CMK (cell line): Measurements from ENCODE around the gene SBK1.

Experiments used
- DNase-seq: peaks from one replicate; pipeline ENCODE4 v3.0.0-alpha.2; 2010; ENCODE audit warnings: low read depth

Gene SBK1

DNA sequence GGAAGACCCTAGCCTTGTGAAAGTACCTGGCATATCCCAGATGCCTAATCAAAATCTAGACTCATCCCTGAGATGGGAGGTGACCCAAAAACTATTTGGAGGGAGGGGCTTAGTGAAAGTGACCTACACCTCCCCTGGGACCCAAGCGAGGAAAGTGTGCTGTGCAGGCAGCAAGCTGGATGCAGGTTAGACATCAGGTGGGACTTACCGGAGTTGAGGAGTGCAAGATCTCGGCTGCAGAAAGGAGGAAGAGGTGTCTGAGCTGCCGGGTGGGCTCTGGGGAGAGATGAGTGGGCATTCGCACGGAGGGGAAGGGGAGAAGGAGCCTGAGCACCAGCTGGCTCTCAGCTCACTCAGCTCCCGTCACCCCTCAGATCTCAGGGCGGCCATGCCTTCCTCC lies 10.3 kb upstream of the SBK1 start:
- no peak for DNase-seq

DNA sequence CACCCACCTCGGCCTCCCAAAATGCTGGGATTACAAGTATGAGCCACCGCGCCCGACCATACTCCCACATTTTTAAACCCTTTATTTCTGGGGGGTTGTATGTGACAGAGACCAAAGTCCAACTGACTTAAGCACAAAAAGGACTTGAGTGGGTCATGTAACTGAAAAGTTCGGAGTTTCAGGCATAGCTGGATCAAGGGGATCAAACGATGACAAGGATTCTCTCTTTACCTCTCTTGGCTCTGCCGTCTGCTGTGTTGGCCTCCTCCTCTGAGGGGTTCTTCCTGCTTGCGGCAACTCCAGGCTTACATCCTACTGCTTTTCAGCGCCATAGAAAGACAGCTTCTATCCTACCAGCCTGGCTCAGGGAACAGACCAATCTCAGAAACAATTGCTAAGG lies 9.2 kb upstream of the SBK1 start:
- DNase-seq: no peak

- no peak for DNase-seq
These were observed 8.3 kb upstream of the SBK1 start for GRCh38 chr16:28283798-28284577.

GRCh38 chr16:28285649-28286048 lies 6.7 kb upstream of the SBK1 start:
- DNase-seq: no peak

DNA sequence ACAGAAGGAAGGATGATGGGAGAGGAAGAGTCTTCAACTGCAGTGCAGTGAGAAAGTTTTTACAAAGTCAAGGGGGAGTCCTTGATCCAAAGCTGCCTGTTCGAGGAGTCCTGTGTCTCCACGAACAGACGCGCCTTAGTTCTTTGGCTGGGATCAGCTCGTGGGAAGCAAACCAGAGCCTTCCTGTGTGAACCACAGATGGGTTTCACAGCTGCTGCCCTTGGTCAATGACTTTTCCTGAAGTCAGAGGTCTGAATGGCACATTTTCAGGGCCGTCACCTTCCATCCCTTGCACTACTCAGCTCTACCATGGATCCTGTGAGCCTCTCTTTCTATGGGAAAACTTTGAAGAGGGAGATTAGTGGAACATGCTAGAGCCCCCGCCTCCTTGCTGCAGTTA lies 4.2 kb upstream of the SBK1 start:
- DNase-seq: no peak

DNA sequence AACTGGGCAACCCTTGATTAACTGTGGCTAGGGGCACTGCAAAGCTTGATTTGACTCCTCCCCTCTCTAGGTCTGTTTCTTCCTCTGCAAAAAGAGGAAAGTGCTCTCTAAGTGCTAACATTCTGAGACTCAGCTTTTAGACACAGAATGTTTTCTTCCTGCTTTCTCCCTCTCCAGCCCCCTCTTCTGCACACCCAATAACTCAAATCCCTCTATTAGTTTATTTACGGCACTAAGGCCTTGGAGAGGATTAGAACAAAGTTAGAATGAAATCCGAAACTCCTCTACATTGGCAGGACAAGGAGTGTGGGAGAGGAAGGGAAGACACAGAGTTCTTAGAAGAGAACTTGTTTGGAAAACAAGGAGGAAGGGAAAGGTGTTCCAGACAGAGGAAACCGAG lies 3.3 kb upstream of the SBK1 start:
- DNase-seq: no peak

DNA sequence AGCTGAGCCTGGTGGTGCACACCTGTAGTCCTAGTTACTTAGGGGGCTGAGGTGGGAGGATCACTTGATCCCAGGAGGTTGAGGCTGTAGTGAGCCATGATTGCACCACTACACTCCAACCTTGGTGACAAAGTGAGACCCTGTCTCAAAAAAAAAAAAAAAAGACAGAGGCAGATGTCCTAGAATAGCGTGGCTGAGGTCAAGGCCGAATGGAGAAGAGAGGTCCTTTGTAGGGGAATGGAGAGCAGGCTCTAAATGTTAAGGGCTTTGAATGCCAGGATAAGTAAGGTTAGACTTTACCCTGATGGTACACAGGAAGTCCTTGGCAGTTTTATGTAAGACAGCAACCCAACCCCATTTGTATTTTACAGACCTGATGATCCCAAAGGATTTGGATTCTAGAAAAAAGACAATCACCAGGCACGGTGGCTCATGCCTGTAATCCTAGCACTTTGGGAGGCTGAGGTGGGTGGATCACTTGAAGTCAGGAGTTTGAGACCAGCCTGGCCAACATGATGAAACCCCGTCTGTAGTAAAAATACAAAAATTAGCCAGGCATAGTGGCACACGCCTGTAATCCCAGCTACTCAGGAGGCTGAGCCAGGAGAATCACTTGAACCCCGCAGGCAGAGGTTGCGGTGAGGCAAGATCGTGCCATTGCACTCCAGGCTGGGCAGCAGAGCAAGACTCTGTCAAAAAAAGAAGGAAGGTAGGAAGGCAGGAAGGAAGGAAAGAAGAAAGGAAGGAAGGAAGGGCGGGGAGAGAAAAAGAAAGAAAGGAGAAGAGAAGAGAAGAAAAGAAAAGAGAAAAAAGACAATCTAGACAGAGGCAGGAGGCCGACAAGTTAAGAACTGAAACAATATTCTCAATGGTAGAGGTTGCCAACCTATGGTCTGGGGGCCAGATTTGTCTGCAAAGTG lies 2.1 kb upstream of the SBK1 start:
- no peak for DNase-seq

- DNase-seq: no peak
These were observed 1.5 kb upstream of the SBK1 start for GRCh38 chr16:28290859-28291254.

GRCh38 chr16:28292731-28293600 lies 641 bp downstream of the SBK1 start:
- DNase-seq: no peak

- no peak for DNase-seq
These were observed 1.3 kb downstream of the SBK1 start for GRCh38 chr16:28293601-28293960.

DNA sequence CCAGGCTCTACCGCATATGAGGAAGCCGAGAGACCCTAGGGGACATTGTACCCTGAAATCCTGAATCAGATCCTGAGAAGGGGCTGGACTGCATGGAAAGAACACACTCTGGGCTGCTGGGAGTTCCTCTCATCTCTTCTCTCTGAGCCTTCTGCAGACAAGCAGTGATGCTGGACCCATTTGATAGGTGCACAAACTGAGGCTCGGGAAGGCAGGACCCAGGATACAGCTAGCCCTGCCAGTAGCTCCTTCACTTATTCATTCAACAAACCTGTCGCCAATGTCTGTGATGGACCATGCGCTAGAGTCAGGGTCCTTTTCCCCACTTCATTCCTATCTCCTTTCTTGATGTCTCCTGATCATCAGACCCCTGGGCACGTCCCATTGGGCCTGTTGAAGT lies 1.9 kb downstream of the SBK1 start:
- DNase-seq: no peak

DNA sequence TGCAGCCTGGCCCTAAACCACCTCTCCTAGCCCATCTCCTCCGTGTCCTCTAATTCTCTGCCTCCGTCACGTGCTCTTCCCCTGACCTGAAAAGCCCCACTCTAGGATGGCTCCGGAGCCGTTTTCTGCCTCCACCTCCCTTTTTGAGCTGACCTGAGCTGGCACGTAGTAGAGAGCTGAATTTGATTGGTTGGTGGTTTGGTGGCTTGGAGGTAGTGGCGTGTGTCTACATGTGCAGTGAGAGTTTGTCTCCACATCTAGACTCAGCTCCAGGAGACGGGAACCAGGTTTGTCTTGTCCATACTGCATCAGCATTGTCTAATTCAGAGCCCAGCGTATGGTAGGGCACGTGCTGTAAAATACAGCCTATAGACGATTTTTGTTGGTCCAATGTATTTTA lies 3.0 kb downstream of the SBK1 start:
- DNase-seq: no peak

DNA sequence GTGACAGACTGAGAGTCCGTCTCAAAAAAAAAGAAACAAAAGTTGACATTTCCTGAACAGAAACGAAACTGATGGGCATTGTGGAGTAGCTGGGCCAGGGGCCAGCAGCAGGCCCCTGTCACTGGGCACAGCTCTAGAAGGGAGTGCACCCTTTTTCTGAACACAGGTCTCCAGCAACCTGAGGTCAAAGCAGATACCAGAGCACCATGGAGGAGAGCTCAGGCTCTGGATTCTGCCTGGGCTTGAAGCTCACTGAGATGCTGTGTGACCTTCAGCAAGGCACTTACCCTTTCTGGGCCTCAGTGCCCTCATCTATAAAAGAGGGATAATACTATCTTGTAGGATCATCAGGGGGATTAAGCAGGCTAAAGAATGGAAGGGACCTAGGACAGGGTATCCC lies 5.0 kb downstream of the SBK1 start:
- DNase-seq: no peak

- DNase-seq: no peak
These were observed 5.6 kb downstream of the SBK1 start for GRCh38 chr16:28297784-28298510.

DNA sequence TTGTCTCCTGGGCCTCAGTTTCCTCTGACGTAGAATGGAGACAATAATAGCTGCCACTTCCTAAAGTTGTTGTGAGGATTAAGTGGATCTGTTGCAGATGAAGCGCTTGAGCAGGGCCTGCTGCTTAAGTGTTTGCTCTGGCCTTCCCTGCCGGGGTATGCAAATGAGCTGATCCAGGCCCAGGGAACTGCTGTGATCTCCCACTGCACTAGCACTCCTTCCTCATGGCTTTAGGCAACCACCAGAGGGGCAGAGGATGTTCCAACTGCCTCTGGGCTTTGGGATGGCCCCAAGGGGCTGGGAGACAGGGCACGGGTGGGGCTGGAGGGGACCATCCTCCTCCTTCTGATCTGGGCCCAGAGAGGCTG lies 6.2 kb downstream of the SBK1 start:
- DNase-seq: no peak

GRCh38 chr16:28300327-28300726 lies 8.0 kb downstream of the SBK1 start:
- no peak for DNase-seq

DNA sequence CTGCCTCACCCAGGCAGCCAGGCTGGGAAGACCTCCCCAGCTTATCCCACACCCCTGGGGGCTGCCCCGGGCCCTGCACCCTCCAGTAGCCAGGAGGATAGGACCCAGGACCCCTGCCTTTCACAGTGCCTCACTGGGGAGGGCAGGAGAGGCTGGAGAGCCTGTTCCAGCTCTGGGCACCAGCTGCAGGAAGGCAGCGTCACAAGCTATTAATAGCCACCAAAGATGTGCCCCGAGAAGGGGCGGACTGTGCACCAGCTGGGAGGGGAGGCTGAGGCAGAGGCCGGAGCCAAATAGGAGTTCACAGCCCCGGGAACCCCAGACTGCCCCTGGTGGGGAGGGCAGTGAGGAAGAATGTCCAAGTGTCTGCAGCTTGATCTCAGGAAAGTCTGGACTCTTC lies 8.8 kb downstream of the SBK1 start:
- no peak for DNase-seq

GRCh38 chr16:28301620-28302019 lies 9.3 kb downstream of the SBK1 start:
- DNase-seq: no peak

GRCh38 chr16:28303132-28303531 lies 10.8 kb downstream of the SBK1 start:
- no peak for DNase-seq

DNA sequence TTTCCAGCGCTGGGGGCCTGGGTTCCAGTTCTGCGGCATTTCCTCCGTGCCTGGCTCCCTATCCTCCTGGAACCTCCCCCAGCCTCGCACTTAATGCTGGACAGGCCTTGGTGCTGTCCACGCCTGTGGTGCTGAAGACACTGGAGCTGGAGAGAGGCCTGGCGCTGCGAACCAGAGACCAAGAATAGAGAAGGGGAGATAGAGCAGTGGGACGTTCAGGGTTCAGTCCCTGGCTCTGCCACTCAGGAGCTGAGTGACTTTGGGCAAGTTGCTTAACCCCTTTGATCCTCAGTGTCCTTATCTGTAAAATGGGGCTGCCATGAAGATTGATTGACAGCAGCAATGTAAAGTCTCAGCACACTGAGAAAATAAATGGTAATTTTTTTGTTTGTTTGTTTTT lies 11.9 kb downstream of the SBK1 start:
- no peak for DNase-seq

GRCh38 chr16:28307936-28308335 lies 15.6 kb downstream of the SBK1 start:
- DNase-seq: no peak
